Kidney epithelial cell (primary cell): Measurements from ENCODE around the gene SMYD2. TPM values are rescaled to one million over a fixed set of nuclear protein-coding genes. Genes with fewer than 3 reads are reported as not detected.

Source experiments
- DNase-seq: peaks from one replicate; pipeline ENCODE4 v3.0.0-alpha.2; 2010; ENCODE audit warnings: low read depth
- H3K27me3 ChIP-seq: 2 replicates; pipeline ENCODE4 v1.6.0; 2011; ENCODE audit warnings: low read length; ENCODE audit not compliant: control insufficient read depth, insufficient read depth
- H3K36me3 ChIP-seq: 2 replicates; pipeline ENCODE4 v1.5.1; 2011; ENCODE audit warnings: low read length; ENCODE audit not compliant: control insufficient read depth, insufficient read depth
- H3K4me3 ChIP-seq: 2 replicates; pipeline ENCODE4 v1.5.1; 2011; ENCODE audit warnings: low read depth, mild to moderate bottlenecking, control low read depth, low read length
- CTCF ChIP-seq: IDR thresholded peaks from 2 replicates; pipeline ENCODE4 v1.5.1; 2011; ENCODE audit warnings: mild to moderate bottlenecking, moderate library complexity, low read length, control low read depth, inconsistent platforms; ENCODE audit not compliant: insufficient read depth, poor library complexity, severe bottlenecking
- total RNA-seq: library from RNA; depleted of rRNA; stranded (reverse); fragments of >200 nt; gene quantifications from 2 replicates; pipeline ENCODE4 v1.2.3, GENCODE V29; 2015

SMYD2 gene
- total RNA-seq, 1 donor from 2014 or later, result 54.7 TPM

GRCh38 chr1:214244252-214244651 lies 36.7 kb upstream of the SMYD2 start:
- no peaks in the 10 kb centered on the region for H3K36me3 ChIP-seq
- no peak overlapping the region for H3K4me3 ChIP-seq
- no peak for TF ChIP-seq CTCF
- DNase-seq, result no peak
- no peaks in the 10 kb centered on the region for H3K27me3 ChIP-seq

GRCh38 chr1:214244841-214245240 lies 36.1 kb upstream of the SMYD2 start:
- no peak for TF ChIP-seq CTCF
- Histone ChIP-seq H3K27me3 (no peaks in the 10 kb centered on the region), H3K36me3 (no peaks in the 10 kb centered on the region), H3K4me3 (no peak overlapping the region)
- no peak for DNase-seq

GRCh38 chr1:214247501-214248041 lies 33.4 kb upstream of the SMYD2 start:
- Histone ChIP-seq H3K27me3 (no peaks in the 10 kb centered on the region), H3K4me3 (no peak overlapping the region), H3K36me3 (no peaks in the 10 kb centered on the region)
- DNase-seq, result no peak
- TF ChIP-seq CTCF, result no peak

- H3K36me3 ChIP-seq, result no peaks in the 10 kb centered on the region
- no peak overlapping the region for H3K4me3 ChIP-seq
- no peak for TF ChIP-seq CTCF
- H3K27me3 ChIP-seq, result no peaks in the 10 kb centered on the region
- DNase-seq, result no peak
These were observed 32.5 kb upstream of the SMYD2 start for GRCh38 chr1:214248311-214249085.

GRCh38 chr1:214249651-214250050 lies 31.3 kb upstream of the SMYD2 start:
- Histone ChIP-seq H3K27me3 (no peaks in the 10 kb centered on the region), H3K4me3 (no peak overlapping the region), H3K36me3 (no peaks in the 10 kb centered on the region)
- TF ChIP-seq CTCF, result no peak
- no peak for DNase-seq

- TF ChIP-seq CTCF, result no peak
- H3K36me3 ChIP-seq, result no peaks in the 10 kb centered on the region
- DNase-seq, result no peak
- no peaks in the 10 kb centered on the region for H3K27me3 ChIP-seq
- no peak overlapping the region for H3K4me3 ChIP-seq
These were observed 29.6 kb upstream of the SMYD2 start for GRCh38 chr1:214251354-214251753.
